GM12872 (cell line): ENCODE data around the gene TRUB2.

Source experiments
- CTCF ChIP-seq: IDR thresholded peaks from 3 replicates; pipeline ENCODE4 v1.5.1; 2011; ENCODE audit warnings: low read depth, mild to moderate bottlenecking, low read length, moderate library complexity; ENCODE audit not compliant: insufficient read depth

TRUB2 gene

DNA sequence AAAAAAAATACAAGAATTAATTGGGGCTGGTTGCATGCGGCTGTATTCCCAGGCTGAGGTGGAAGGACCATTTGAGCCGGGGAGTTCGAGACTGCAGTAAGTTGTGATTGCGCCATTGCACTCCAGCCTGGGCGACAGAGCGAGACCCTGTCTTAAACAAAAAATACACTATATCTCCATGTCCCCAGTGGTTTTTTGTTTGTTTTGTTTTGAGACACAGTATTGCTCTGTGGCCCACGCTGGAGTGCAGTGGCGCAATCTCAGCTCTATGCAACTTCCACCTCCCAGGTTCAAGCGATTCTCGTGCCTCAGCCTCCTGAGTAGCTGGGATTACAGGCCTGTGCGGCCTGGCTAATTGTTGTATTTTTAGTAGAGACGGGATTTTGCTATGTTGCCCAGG is 1.5 kb upstream of the TRUB2 start:
- TF ChIP-seq CTCF = no peak

GRCh38 chr9:128323212-128323730 is 1.0 kb upstream of the TRUB2 start:
- TF ChIP-seq CTCF = no peak

DNA sequence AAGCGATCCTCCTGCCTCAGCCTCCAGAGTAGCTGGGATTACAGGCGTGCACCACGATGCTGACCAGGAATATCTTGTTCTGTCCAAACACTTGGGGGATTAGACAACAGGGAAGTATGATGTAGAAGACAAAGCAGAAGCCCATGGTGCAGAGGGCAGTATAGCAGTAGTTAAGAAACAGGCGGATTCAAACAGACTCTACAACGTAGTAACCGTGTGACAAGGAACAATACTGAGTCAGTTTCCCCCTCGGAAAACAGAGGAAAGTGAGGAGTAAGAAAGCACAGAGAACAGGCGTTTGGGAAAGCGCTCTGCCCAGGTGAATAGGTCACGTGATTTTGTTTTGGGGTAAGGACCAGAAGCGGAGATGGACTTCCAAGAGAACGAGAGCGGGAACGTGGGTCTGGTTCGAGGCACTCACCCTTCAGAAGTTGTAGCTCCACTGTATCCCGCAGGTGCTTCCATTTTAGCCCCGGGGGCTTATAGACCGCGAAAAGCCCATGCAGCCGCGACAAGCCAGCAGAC is 306 bp downstream of the TRUB2 start:
- TF ChIP-seq CTCF = no peak

GRCh38 chr9:128321343-128321742 is 904 bp downstream of the TRUB2 start:
- TF ChIP-seq CTCF = no peak

GRCh38 chr9:128317629-128318028 is 4.6 kb downstream of the TRUB2 start:
- TF ChIP-seq CTCF = no peak

DNA sequence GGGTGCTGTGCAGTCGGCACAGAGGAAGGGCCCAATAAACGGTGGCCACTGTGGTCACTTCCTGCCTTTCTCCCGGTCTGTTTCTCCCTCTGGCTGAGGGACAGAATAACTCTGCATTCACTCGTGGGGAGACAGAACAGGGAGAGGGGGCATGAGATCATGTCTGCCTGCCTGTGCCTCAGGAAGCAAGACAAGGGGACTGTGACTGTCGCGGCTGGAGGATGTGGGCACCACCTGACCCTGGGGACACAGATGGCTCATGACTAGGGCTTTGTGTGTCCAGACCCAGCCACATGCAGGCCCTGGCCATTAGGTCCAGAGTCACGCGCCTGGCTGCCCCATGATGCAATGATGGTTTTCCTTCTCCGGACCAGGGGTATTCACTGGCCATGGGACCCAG is 5.8 kb downstream of the TRUB2 start:
- no peak for TF ChIP-seq CTCF

GRCh38 chr9:128314697-128315096 is 7.5 kb downstream of the TRUB2 start:
- no peak for TF ChIP-seq CTCF
